ENCODE measurements around the gene TANC1. TPM values are rescaled to one million over a fixed set of nuclear protein-coding genes. Genes with fewer than 3 reads are reported as not detected.
A peak's percentile ranks its signal among the peaks of the same experiment; 100 is the strongest.

Gene TANC1
- total RNA-seq, 4 donors from 2014 or later, result 27.1 to 57.4 (median 55.1) TPM

DNA sequence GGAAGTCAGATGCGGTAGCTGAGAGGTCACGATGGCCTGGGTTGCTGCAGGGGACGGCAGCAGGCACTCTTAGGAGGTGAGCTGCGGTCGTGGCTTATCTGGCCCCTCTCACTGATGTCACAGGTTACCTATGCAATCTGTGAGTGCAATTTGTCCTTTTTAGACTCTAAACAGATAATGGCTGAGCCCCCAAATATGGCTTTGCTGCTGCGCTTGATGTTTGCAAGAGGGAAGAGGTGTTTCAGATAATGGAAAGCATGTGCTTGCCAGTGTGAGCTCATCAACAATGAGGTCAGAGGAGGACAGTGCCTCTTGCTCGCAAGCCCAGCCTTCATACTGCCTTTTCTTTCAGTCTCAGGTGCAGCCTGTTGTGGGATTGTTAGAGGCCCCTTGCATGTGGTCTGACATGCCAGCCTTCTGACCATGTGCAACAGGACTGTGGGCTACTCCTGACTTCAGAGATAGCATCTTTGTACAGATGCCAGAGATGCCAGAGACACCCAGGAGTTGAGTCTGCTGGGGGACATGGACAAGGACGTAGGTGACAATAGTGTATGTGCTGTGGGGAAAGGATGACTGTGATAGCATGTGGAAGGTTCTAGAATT is 151.3 kb downstream of the TANC1 start:
- TF ChIP-seq, protein P1, sequence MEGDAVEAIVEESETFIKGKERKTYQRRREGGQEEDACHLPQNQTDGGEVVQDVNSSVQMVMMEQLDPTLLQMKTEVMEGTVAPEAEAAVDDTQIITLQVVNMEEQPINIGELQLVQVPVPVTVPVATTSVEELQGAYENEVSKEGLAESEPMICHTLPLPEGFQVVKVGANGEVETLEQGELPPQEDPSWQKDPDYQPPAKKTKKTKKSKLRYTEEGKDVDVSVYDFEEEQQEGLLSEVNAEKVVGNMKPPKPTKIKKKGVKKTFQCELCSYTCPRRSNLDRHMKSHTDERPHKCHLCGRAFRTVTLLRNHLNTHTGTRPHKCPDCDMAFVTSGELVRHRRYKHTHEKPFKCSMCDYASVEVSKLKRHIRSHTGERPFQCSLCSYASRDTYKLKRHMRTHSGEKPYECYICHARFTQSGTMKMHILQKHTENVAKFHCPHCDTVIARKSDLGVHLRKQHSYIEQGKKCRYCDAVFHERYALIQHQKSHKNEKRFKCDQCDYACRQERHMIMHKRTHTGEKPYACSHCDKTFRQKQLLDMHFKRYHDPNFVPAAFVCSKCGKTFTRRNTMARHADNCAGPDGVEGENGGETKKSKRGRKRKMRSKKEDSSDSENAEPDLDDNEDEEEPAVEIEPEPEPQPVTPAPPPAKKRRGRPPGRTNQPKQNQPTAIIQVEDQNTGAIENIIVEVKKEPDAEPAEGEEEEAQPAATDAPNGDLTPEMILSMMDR (IDR thresholded peaks at IDR 0.05), result no peak
- no peak for TF ChIP-seq POLR2A (IDR thresholded peaks at IDR 0.05)
- Histone ChIP-seq H3K27ac (peak overlapping the region in 1 of 4 donors; percentile 9), H3K4me3 (no peak overlapping the region), H3K36me3 (no peaks in the 10 kb centered on the region), H3K4me1 (peaks cover 0 to 33% (median 11%) of the 10 kb centered on the region in 4 donors), H3K9me3 (no peaks in the 10 kb centered on the region), H3K27me3 (no peaks in the 10 kb centered on the region)
- DNase-seq, result no peak

- DNase-seq, result no peak
- no peak overlapping the region for H3K4me3 ChIP-seq
- no peaks in the 10 kb centered on the region for H3K36me3 ChIP-seq
- H3K4me1 ChIP-seq, result peaks cover 0 to 39% (median 11%) of the 10 kb centered on the region in 4 donors
- H3K27ac ChIP-seq, result peak overlapping the region in 2 of 4 donors; percentile 77 to 82
- no peaks in the 10 kb centered on the region for H3K27me3 ChIP-seq
- no peaks in the 10 kb centered on the region for H3K9me3 ChIP-seq
- TF ChIP-seq POLR2A (IDR thresholded peaks at IDR 0.05), result no peak
- TF ChIP-seq, protein P1 (IDR thresholded peaks at IDR 0.05), result no peak
Observed at GRCh38 chr2:159123786-159124185, 155.3 kb downstream of the TANC1 start.

- no peaks in the 10 kb centered on the region for H3K36me3 ChIP-seq
- DNase-seq, result peak in 2 of 3 donors; percentile 75 to 78
- peaks cover 0 to 32% (median 11%) of the 10 kb centered on the region in 4 donors for H3K4me1 ChIP-seq
- no peaks in the 10 kb centered on the region for H3K9me3 ChIP-seq
- peak overlapping the region in 3 of 4 donors; percentile 31 to 82 (median 77) for H3K27ac ChIP-seq
- no peak for TF ChIP-seq POLR2A (IDR thresholded peaks at IDR 0.05)
- TF ChIP-seq, protein P1 (IDR thresholded peaks at IDR 0.05), result no peak
- no peak overlapping the region for H3K4me3 ChIP-seq
- H3K27me3 ChIP-seq, result no peaks in the 10 kb centered on the region
Observed at GRCh38 chr2:159124441-159124911, 156.0 kb downstream of the TANC1 start.

GRCh38 chr2:159124931-159125467 is 156.6 kb downstream of the TANC1 start:
- H3K4me3 ChIP-seq, result no peak overlapping the region
- no peaks in the 10 kb centered on the region for H3K9me3 ChIP-seq
- TF ChIP-seq POLR2A (IDR thresholded peaks at IDR 0.05), result no peak
- TF ChIP-seq, protein P1 (IDR thresholded peaks at IDR 0.05), result no peak
- H3K4me1 ChIP-seq, result peaks cover 0 to 30% (median 11%) of the 10 kb centered on the region in 4 donors
- H3K36me3 ChIP-seq, result no peaks in the 10 kb centered on the region
- peak in 1 of 3 donors; percentile 55 for DNase-seq
- no peaks in the 10 kb centered on the region for H3K27me3 ChIP-seq
- peak overlapping the region in 3 of 4 donors; percentile 14 to 82 (median 77) for H3K27ac ChIP-seq

DNA sequence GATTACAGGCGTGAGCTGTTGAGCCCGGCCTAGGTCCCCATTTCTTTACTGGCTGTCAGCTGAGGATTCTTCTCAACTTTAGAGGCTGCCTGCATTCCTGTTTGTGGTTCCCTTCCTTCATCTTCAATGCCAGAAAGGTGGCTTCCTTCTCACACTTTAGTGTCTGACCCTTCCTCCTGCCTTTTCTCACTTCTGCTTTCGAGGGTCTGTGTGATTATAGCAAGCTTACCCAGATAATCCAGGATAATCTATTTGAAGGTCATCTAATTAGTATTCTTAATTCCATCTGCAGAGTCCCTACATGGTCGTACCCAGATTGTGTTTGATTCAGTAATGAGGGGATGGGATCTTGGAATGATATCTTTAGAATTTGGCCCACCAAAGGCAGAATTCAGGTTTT is 157.4 kb downstream of the TANC1 start:
- Histone ChIP-seq H3K9me3 (no peaks in the 10 kb centered on the region), H3K36me3 (no peaks in the 10 kb centered on the region), H3K4me3 (no peak overlapping the region), H3K4me1 (peaks cover 0 to 30% (median 11%) of the 10 kb centered on the region in 4 donors), H3K27ac (peak overlapping the region in 2 of 4 donors; percentile 77 to 82), H3K27me3 (no peaks in the 10 kb centered on the region)
- no peak for DNase-seq
- TF ChIP-seq, protein P1 (IDR thresholded peaks at IDR 0.05), result no peak
- TF ChIP-seq POLR2A (IDR thresholded peaks at IDR 0.05), result no peak
